H1 (cell line): ENCODE results near the gene CD37.
A peak's percentile ranks its signal among the peaks of the same experiment; 100 is the strongest.

ENCODE experiments used
- EZH2 ChIP-seq: fragments of 200-600 bp; sonication (generic); IDR thresholded peaks from 2 replicates; pipeline ENCODE4 v1.7.1; 2012; ENCODE audit warnings: low read depth, mild to moderate bottlenecking, moderate library complexity, low read length, inconsistent platforms; ENCODE audit not compliant: severe bottlenecking
- JUND ChIP-seq: IDR thresholded peaks from 2 replicates; pipeline ENCODE4 v1.6.1; 2011; ENCODE audit warnings: mild to moderate bottlenecking, improper control_type of control experiment, low read length
- POLR2AphosphoS5 ChIP-seq: IDR thresholded peaks from 2 replicates; pipeline ENCODE4 v1.6.1; 2011; ENCODE audit warnings: low read depth, low read length
- RAD21 ChIP-seq, 2 experiments: IDR thresholded peaks in 1 of 2; conservative IDR thresholded peaks in 1 of 2; 2 replicates each; pipeline ENCODE4 v1.6.1; 2011; ENCODE audit warnings: low read depth in 2 of 2, low read length in 2 of 2, improper control_type of control experiment in 1 of 2, inconsistent platforms in 1 of 2, mild to moderate bottlenecking in 1 of 2, moderate library complexity in 1 of 2
- RFX5 ChIP-seq: IDR thresholded peaks from 2 replicates; pipeline ENCODE4 v1.6.1; 2011; ENCODE audit warnings: low read depth, low read length, improper control_type of control experiment, borderline replicate concordance
- RXRA ChIP-seq: IDR thresholded peaks from 2 replicates; pipeline ENCODE4 v1.6.1; 2011; ENCODE audit warnings: low read depth, mild to moderate bottlenecking, low read length, moderate library complexity; ENCODE audit not compliant: insufficient read depth
- SAP30 ChIP-seq: fragments of 300-600 bp; sonication (generic); IDR thresholded peaks from 2 replicates; pipeline ENCODE4 v1.7.1; 2012; ENCODE audit warnings: low read length, moderate library complexity, mild to moderate bottlenecking, inconsistent platforms; ENCODE audit not compliant: insufficient read depth, insufficient replicate concordance
- SIN3A ChIP-seq, 2 experiments: IDR thresholded peaks in 1 of 2; conservative IDR thresholded peaks in 1 of 2; 2 replicates each; pipeline ENCODE4 v1.6.1; 2011 to 2012; ENCODE audit warnings: low read length in 2 of 2, improper control_type of control experiment in 1 of 2, low read depth in 1 of 2, mild to moderate bottlenecking in 1 of 2
- SIX5 ChIP-seq: IDR thresholded peaks from 2 replicates; pipeline ENCODE4 v1.6.1; 2011; ENCODE audit warnings: mild to moderate bottlenecking, low read depth, low read length
- SP1 ChIP-seq: IDR thresholded peaks from 2 replicates; pipeline ENCODE4 v1.6.1; 2011; ENCODE audit warnings: low read depth, low read length
- TAF1 ChIP-seq: IDR thresholded peaks from 2 replicates; pipeline ENCODE4 v1.6.1; 2011; ENCODE audit warnings: mild to moderate bottlenecking, low read depth, low read length
- TF ChIP-seq, protein P1 (sequence below), 3 experiments: IDR thresholded peaks; 1 replicate in 2 of 3; 2 replicates in 1 of 3; pipeline versions ENCODE4 v1.5.1 to v1.6.1; 2011; ENCODE audit warnings: low read length in 3 of 3, mild to moderate bottlenecking in 3 of 3, inconsistent platforms in 2 of 3, low read depth in 1 of 3, moderate library complexity in 1 of 3; ENCODE audit not compliant: insufficient read depth in 1 of 3; ENCODE audit errors: control extremely low read depth in 1 of 3
- TF ChIP-seq, protein P2 (sequence below): IDR thresholded peaks from 2 replicates; pipeline ENCODE4 v1.6.1; 2012; ENCODE audit warnings: inconsistent platforms
- TF ChIP-seq, protein P3 (sequence below): IDR thresholded peaks from 2 replicates; pipeline ENCODE4 v1.6.1; 2011; ENCODE audit warnings: low read depth, mild to moderate bottlenecking, low read length; ENCODE audit not compliant: insufficient read depth

DNA sequence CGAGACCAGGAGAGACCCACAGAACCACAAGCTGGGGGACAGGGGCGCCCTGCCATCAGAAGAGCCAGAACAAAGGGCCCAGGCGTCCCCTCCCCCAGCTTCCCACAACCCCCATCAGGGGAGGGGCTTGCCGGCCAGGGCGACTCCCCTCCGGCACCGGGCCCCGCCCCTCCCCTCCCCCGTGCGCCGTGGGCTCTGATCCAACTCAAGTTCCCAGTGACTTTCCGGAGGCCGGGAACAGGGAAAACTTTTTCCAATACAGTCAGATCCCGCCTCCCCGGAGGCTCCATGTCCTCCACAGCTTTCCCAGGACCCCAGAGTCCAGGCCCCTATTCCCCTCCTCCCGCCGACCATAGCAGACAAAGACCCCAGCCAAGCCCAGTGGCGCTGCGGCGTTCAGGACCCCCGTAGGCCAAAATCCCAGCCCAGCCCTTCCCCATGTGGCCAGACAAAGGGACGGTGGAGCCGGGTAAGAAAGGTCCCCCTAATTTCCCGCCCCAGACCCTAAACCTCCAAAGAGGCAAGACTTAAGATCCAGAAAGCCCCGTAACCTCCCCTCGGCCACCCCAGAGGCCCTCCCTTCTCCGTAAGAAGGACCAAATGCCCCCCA is 26.3 kb downstream of the CD37 start:
- TF ChIP-seq, protein P1, sequence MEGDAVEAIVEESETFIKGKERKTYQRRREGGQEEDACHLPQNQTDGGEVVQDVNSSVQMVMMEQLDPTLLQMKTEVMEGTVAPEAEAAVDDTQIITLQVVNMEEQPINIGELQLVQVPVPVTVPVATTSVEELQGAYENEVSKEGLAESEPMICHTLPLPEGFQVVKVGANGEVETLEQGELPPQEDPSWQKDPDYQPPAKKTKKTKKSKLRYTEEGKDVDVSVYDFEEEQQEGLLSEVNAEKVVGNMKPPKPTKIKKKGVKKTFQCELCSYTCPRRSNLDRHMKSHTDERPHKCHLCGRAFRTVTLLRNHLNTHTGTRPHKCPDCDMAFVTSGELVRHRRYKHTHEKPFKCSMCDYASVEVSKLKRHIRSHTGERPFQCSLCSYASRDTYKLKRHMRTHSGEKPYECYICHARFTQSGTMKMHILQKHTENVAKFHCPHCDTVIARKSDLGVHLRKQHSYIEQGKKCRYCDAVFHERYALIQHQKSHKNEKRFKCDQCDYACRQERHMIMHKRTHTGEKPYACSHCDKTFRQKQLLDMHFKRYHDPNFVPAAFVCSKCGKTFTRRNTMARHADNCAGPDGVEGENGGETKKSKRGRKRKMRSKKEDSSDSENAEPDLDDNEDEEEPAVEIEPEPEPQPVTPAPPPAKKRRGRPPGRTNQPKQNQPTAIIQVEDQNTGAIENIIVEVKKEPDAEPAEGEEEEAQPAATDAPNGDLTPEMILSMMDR (IDR thresholded peaks at IDR 0.05; ENCODE audit: control extremely low read depth in 1 of 3, insufficient read depth in 1 of 3, low read depth in 1 of 3, low read length in 3 of 3): no peak
- peak; percentile 63; the same call in 1 of the 2 replicates for TF ChIP-seq SP1
- peak; percentile 88 for TF ChIP-seq TAF1
- TF ChIP-seq EZH2: no peak
- no peak for TF ChIP-seq SIX5
- no peak for TF ChIP-seq SAP30
- no peak for TF ChIP-seq SIN3A (conservative IDR thresholded peaks at IDR 0.05 in 1 of 2, IDR thresholded peaks at IDR 0.05 in 1 of 2; ENCODE audit: low read depth in 1 of 2, low read length in 2 of 2)
- no peak for TF ChIP-seq RFX5
- no peak for TF ChIP-seq JUND
- TF ChIP-seq, protein P2, sequence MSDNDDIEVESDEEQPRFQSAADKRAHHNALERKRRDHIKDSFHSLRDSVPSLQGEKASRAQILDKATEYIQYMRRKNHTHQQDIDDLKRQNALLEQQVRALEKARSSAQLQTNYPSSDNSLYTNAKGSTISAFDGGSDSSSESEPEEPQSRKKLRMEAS: peak; percentile 42
- no peak for TF ChIP-seq RAD21 (IDR thresholded peaks at IDR 0.05 in 1 of 2, conservative IDR thresholded peaks at IDR 0.05 in 1 of 2; ENCODE audit: low read depth in 2 of 2, low read length in 2 of 2)
- TF ChIP-seq, protein P3, sequence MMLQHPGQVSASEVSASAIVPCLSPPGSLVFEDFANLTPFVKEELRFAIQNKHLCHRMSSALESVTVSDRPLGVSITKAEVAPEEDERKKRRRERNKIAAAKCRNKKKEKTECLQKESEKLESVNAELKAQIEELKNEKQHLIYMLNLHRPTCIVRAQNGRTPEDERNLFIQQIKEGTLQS: no peak
- TF ChIP-seq POLR2AphosphoS5: peak; percentile 72
- no peak for TF ChIP-seq RXRA
